ENCODE results near the gene POU6F2. TPM values are rescaled to one million over a fixed set of nuclear protein-coding genes. Genes with fewer than 3 reads are reported as not detected.

Gene POU6F2
- total and polyA plus RNA-seq, 4 experiments from 2014 or later: not detected

GRCh38 chr7:39269034-39269433, 291.3 kb downstream of the POU6F2 start:
- intact Hi-C loops (cut with micrococcal nuclease): no loop called here
- Mint-ChIP-seq H3K27ac (no peak overlapping the region), H3K36me3 (no peaks in the 10 kb centered on the region), H3K9me3 (peaks cover 0 to 4% (median 0%) of the 10 kb centered on the region in 8 donors), H3K4me1 (no peaks in the 10 kb centered on the region), H3K27me3 (peaks cover 2 to 5% of the 10 kb centered on the region in 2 donors), H3K4me3 (no peak overlapping the region)
- no peak overlapping the region for H3K27ac ChIP-seq (ENCODE audit: low read depth, low read length)
- ChIA-PET CTCF (ENCODE audit: partially characterized antibody) (no interaction called here), POLR2A (ENCODE audit: partially characterized antibody) (no interaction called here)
- H3K9me3 ChIP-seq (ENCODE audit: control insufficient read depth in 1 of 2, low read length in 2 of 2): no peaks in the 10 kb centered on the region
- H3K36me3 ChIP-seq (ENCODE audit: insufficient read depth, low read length): no peaks in the 10 kb centered on the region
- H3K4me1 ChIP-seq (ENCODE audit: insufficient read depth, low read length): no peaks in the 10 kb centered on the region
- no peaks in the 10 kb centered on the region for H3K27me3 ChIP-seq (ENCODE audit: insufficient read depth, low read length)
- no peak overlapping the region for H3K4me3 ChIP-seq (ENCODE audit: low read length in 2 of 2)
- DNase-seq: no peak

GRCh38 chr7:39270018-39270417, 292.3 kb downstream of the POU6F2 start:
- Mint-ChIP-seq H3K36me3 (no peaks in the 10 kb centered on the region), H3K9me3 (peaks cover 0 to 4% (median 0%) of the 10 kb centered on the region in 8 donors), H3K27me3 (peaks cover 2 to 5% of the 10 kb centered on the region in 2 donors), H3K4me3 (no peak overlapping the region), H3K4me1 (no peaks in the 10 kb centered on the region), H3K27ac (no peak overlapping the region)
- H3K4me1 ChIP-seq (ENCODE audit: insufficient read depth, low read length): no peaks in the 10 kb centered on the region
- no peaks in the 10 kb centered on the region for H3K9me3 ChIP-seq (ENCODE audit: control insufficient read depth in 1 of 2, low read length in 2 of 2)
- ChIA-PET CTCF (ENCODE audit: partially characterized antibody) (no interaction called here), POLR2A (ENCODE audit: partially characterized antibody) (no interaction called here)
- no peaks in the 10 kb centered on the region for H3K36me3 ChIP-seq (ENCODE audit: insufficient read depth, low read length)
- no peak overlapping the region for H3K4me3 ChIP-seq (ENCODE audit: low read length in 2 of 2)
- no peaks in the 10 kb centered on the region for H3K27me3 ChIP-seq (ENCODE audit: insufficient read depth, low read length)
- intact Hi-C loops (cut with micrococcal nuclease): no loop called here
- no peak for DNase-seq
- H3K27ac ChIP-seq (ENCODE audit: low read depth, low read length): no peak overlapping the region

GRCh38 chr7:39271402-39271801, 293.7 kb downstream of the POU6F2 start:
- no peak for DNase-seq
- Mint-ChIP-seq H3K27me3 (peaks cover 2 to 5% of the 10 kb centered on the region in 2 donors), H3K27ac (no peak overlapping the region), H3K36me3 (no peaks in the 10 kb centered on the region), H3K4me3 (no peak overlapping the region), H3K4me1 (no peaks in the 10 kb centered on the region), H3K9me3 (peaks cover 0 to 4% (median 0%) of the 10 kb centered on the region in 8 donors)
- no peak overlapping the region for H3K4me3 ChIP-seq (ENCODE audit: low read length in 2 of 2)
- intact Hi-C loops (cut with micrococcal nuclease): no loop called here
- POLR2A ChIA-PET (ENCODE audit: partially characterized antibody): no interaction called here
- no peaks in the 10 kb centered on the region for H3K27me3 ChIP-seq (ENCODE audit: insufficient read depth, low read length)
- no peak overlapping the region for H3K27ac ChIP-seq (ENCODE audit: low read depth, low read length)
- H3K4me1 ChIP-seq (ENCODE audit: insufficient read depth, low read length): no peaks in the 10 kb centered on the region
- CTCF ChIA-PET (ENCODE audit: partially characterized antibody): no interaction called here
- no peaks in the 10 kb centered on the region for H3K36me3 ChIP-seq (ENCODE audit: insufficient read depth, low read length)
- H3K9me3 ChIP-seq (ENCODE audit: control insufficient read depth in 1 of 2, low read length in 2 of 2): no peaks in the 10 kb centered on the region

GRCh38 chr7:39272111-39272510, 294.4 kb downstream of the POU6F2 start:
- Histone ChIP-seq H3K9me3 (ENCODE audit: control insufficient read depth in 1 of 2, low read length in 2 of 2) (no peaks in the 10 kb centered on the region), H3K36me3 (ENCODE audit: insufficient read depth, low read length) (no peaks in the 10 kb centered on the region), H3K4me3 (ENCODE audit: low read length in 2 of 2) (no peak overlapping the region), H3K27me3 (ENCODE audit: insufficient read depth, low read length) (no peaks in the 10 kb centered on the region), H3K4me1 (ENCODE audit: insufficient read depth, low read length) (no peaks in the 10 kb centered on the region), H3K27ac (ENCODE audit: low read depth, low read length) (no peak overlapping the region)
- peaks cover 2 to 5% of the 10 kb centered on the region in 2 donors for H3K27me3 Mint-ChIP-seq
- no peak overlapping the region for H3K27ac Mint-ChIP-seq
- DNase-seq: no peak
- CTCF ChIA-PET (ENCODE audit: partially characterized antibody): no interaction called here
- intact Hi-C loops (cut with micrococcal nuclease): no loop called here
- no peak overlapping the region for H3K4me3 Mint-ChIP-seq
- peaks cover 0 to 4% (median 0%) of the 10 kb centered on the region in 8 donors for H3K9me3 Mint-ChIP-seq
- POLR2A ChIA-PET (ENCODE audit: partially characterized antibody): no interaction called here
- no peaks in the 10 kb centered on the region for H3K36me3 Mint-ChIP-seq
- no peaks in the 10 kb centered on the region for H3K4me1 Mint-ChIP-seq

- Histone ChIP-seq H3K4me3 (ENCODE audit: low read length in 2 of 2) (no peak overlapping the region), H3K27me3 (ENCODE audit: insufficient read depth, low read length) (no peaks in the 10 kb centered on the region), H3K9me3 (ENCODE audit: control insufficient read depth in 1 of 2, low read length in 2 of 2) (no peaks in the 10 kb centered on the region), H3K36me3 (ENCODE audit: insufficient read depth, low read length) (no peaks in the 10 kb centered on the region), H3K4me1 (ENCODE audit: insufficient read depth, low read length) (no peaks in the 10 kb centered on the region), H3K27ac (ENCODE audit: low read depth, low read length) (no peak overlapping the region)
- ChIA-PET CTCF (ENCODE audit: partially characterized antibody) (no interaction called here), POLR2A (ENCODE audit: partially characterized antibody) (no interaction called here)
- Mint-ChIP-seq H3K36me3 (no peaks in the 10 kb centered on the region), H3K4me1 (no peaks in the 10 kb centered on the region), H3K27ac (peak overlapping the region in 1 of 7 donors; percentile 38), H3K27me3 (peaks cover 2 to 5% of the 10 kb centered on the region in 2 donors), H3K9me3 (peaks cover 0 to 4% (median 0%) of the 10 kb centered on the region in 8 donors), H3K4me3 (no peak overlapping the region)
- intact Hi-C loops (cut with micrococcal nuclease): no loop called here
- DNase-seq: no peak
These were observed 295.0 kb downstream of the POU6F2 start for GRCh38 chr7:39272691-39273090.

- Histone ChIP-seq H3K9me3 (ENCODE audit: control insufficient read depth in 1 of 2, low read length in 2 of 2) (no peaks in the 10 kb centered on the region), H3K27ac (ENCODE audit: low read depth, low read length) (no peak overlapping the region), H3K36me3 (ENCODE audit: insufficient read depth, low read length) (no peaks in the 10 kb centered on the region), H3K27me3 (ENCODE audit: insufficient read depth, low read length) (no peaks in the 10 kb centered on the region), H3K4me3 (ENCODE audit: low read length in 2 of 2) (no peak overlapping the region), H3K4me1 (ENCODE audit: insufficient read depth, low read length) (no peaks in the 10 kb centered on the region)
- ChIA-PET POLR2A (ENCODE audit: partially characterized antibody) (no interaction called here), CTCF (ENCODE audit: partially characterized antibody) (no interaction called here)
- intact Hi-C loops (cut with micrococcal nuclease): no loop called here
- H3K27ac Mint-ChIP-seq: no peak overlapping the region
- H3K4me1 Mint-ChIP-seq: no peaks in the 10 kb centered on the region
- peaks cover 0 to 1% of the 10 kb centered on the region in 2 donors for H3K27me3 Mint-ChIP-seq
- H3K9me3 Mint-ChIP-seq: no peaks in the 10 kb centered on the region
- no peak for DNase-seq
- no peak overlapping the region for H3K4me3 Mint-ChIP-seq
- H3K36me3 Mint-ChIP-seq: no peaks in the 10 kb centered on the region
These were observed 302.6 kb downstream of the POU6F2 start for GRCh38 chr7:39280337-39280736.

GRCh38 chr7:39285256-39285655, 307.5 kb downstream of the POU6F2 start:
- Histone ChIP-seq H3K27ac (ENCODE audit: low read depth, low read length) (no peak overlapping the region), H3K4me3 (ENCODE audit: low read length in 2 of 2) (no peak overlapping the region), H3K4me1 (ENCODE audit: insufficient read depth, low read length) (no peaks in the 10 kb centered on the region), H3K36me3 (ENCODE audit: insufficient read depth, low read length) (no peaks in the 10 kb centered on the region), H3K27me3 (ENCODE audit: insufficient read depth, low read length) (no peaks in the 10 kb centered on the region), H3K9me3 (ENCODE audit: control insufficient read depth in 1 of 2, low read length in 2 of 2) (no peaks in the 10 kb centered on the region)
- Mint-ChIP-seq H3K9me3 (peaks cover 0 to 1% (median 0%) of the 10 kb centered on the region in 8 donors), H3K27ac (no peak overlapping the region), H3K4me3 (no peak overlapping the region), H3K36me3 (no peaks in the 10 kb centered on the region), H3K27me3 (peaks cover 1 to 6% of the 10 kb centered on the region in 2 donors), H3K4me1 (no peaks in the 10 kb centered on the region)
- intact Hi-C loops (cut with micrococcal nuclease): no loop called here
- ChIA-PET CTCF (ENCODE audit: partially characterized antibody) (no interaction called here), POLR2A (ENCODE audit: partially characterized antibody) (no interaction called here)
- no peak for DNase-seq

- Histone ChIP-seq H3K27ac (ENCODE audit: low read depth, low read length) (no peak overlapping the region), H3K4me3 (ENCODE audit: low read length in 2 of 2) (no peak overlapping the region), H3K9me3 (ENCODE audit: control insufficient read depth in 1 of 2, low read length in 2 of 2) (no peaks in the 10 kb centered on the region), H3K4me1 (ENCODE audit: insufficient read depth, low read length) (no peaks in the 10 kb centered on the region), H3K27me3 (ENCODE audit: insufficient read depth, low read length) (no peaks in the 10 kb centered on the region), H3K36me3 (ENCODE audit: insufficient read depth, low read length) (no peaks in the 10 kb centered on the region)
- Mint-ChIP-seq H3K4me1 (no peaks in the 10 kb centered on the region), H3K9me3 (peaks cover 0 to 2% (median 0%) of the 10 kb centered on the region in 8 donors), H3K27ac (no peak overlapping the region), H3K4me3 (no peak overlapping the region), H3K27me3 (peaks cover 2 to 7% of the 10 kb centered on the region in 2 donors), H3K36me3 (no peaks in the 10 kb centered on the region)
- ChIA-PET CTCF (ENCODE audit: partially characterized antibody) (interaction anchor here (1.2 kb wide), 1 partner anchor 17 kb away, joined by 3 read pairs; no protein-coding TSS in a partner anchor), POLR2A (ENCODE audit: partially characterized antibody) (interaction anchor here (0.7 kb wide), 1 partner anchor 179 kb away, joined by 3 read pairs; no protein-coding TSS in a partner anchor)
- DNase-seq: no peak
- intact Hi-C loops (cut with micrococcal nuclease): no loop called here
These were observed 310.6 kb downstream of the POU6F2 start for GRCh38 chr7:39288303-39288702.

All from CD4-positive, alpha-beta memory T cell (primary cell).